GM10847 (cell line): ENCODE data around the gene SERGEF.

ENCODE experiments used
- POLR2A ChIP-seq: IDR thresholded peaks from 2 replicates; pipeline ENCODE4 v1.6.1; 2011; ENCODE audit not compliant: insufficient read length; ENCODE audit errors: extremely low read depth

Gene SERGEF

DNA sequence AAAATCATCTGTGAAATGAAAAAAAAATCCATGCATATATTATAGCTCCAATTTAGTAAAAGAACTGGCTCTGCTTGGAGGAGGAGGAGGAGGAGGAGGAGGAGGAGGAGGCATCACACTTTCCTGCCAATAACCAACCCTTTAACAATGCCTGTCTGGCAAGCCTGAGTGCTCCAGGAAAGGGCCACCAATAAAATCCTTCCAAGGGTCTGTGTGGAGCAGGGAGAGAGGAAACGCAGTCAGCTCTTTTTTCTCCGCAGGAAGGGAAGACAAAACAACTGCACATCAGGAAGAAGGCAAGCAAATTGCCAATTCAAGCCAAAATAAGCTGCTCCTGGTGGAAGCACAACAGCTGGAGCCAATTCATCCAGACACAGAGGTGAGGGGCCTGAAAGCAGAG is 139.3 kb downstream of the SERGEF start:
- no peak for TF ChIP-seq POLR2A

DNA sequence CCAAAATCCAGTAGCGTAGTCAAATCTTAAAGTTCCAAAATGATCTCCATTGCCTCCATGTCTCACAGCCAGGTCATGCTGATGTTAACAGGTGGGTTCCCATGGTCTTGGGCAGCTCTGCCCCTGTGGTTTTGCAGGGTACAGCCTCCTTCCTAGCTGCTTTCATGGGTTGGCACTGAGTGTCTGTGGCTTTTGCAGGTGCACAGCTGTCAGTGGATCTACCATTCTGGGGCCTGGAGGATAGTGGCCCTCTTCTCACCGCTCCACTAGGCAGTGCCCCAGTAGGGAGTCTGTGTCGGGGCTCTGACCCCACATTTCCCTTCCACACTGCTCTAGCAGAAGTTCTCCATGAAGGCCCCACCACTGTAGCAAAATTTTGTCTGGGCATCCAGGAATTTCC is 145.5 kb downstream of the SERGEF start:
- no peak for TF ChIP-seq POLR2A

DNA sequence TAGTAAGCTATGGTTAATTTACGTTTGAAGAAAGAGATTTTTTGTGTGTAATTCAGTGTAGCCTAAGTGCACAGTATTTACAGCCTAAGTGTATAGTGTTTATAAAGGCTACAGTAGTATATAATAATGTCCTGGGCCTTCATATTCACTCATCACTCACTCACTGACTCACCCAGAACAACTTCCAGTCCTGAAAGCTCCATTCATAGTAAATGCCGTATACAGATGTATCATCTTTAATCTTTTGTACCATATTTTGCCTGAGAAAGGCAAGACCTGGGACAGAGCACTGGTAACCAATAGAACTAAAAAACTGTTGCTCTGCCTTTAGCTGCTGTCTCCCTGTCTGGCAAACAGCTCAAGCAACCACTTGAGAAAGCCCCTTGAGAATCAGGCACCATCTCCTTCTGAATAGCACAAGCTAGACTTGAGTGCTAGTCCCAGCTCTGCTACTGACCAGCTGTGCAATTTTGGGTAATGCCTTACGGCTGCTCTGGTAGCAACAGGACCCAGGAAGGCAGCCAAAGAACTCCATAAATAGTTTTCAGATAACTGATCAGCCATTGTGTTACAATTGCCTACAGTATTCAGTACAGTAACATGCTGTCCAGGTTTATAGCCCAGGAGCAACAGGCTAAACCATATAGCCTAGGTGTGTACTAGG is 146.9 kb downstream of the SERGEF start:
- TF ChIP-seq POLR2A: no peak

DNA sequence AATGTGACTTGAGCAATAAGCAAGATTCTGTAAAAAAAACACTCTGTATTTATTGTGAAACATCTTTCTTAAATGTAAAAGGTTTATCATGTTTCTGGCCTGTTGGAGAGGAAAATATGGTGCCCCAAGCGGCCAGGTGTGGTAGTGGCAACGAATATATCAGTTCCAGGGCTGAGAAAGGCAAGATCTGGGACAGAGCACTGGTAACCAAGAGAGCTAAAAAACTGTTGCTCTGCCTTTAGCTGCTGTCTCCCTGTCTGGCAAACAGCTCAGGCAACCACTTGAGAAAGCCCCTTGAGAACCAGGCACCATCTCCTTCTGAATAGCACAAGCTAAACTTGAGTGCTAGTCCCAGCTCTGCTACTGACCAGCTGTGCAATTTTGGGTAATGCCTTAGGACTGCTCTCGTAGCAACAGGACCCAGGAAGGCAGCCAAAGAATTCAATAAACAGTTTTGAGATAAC is 148.3 kb downstream of the SERGEF start:
- TF ChIP-seq POLR2A: no peak

DNA sequence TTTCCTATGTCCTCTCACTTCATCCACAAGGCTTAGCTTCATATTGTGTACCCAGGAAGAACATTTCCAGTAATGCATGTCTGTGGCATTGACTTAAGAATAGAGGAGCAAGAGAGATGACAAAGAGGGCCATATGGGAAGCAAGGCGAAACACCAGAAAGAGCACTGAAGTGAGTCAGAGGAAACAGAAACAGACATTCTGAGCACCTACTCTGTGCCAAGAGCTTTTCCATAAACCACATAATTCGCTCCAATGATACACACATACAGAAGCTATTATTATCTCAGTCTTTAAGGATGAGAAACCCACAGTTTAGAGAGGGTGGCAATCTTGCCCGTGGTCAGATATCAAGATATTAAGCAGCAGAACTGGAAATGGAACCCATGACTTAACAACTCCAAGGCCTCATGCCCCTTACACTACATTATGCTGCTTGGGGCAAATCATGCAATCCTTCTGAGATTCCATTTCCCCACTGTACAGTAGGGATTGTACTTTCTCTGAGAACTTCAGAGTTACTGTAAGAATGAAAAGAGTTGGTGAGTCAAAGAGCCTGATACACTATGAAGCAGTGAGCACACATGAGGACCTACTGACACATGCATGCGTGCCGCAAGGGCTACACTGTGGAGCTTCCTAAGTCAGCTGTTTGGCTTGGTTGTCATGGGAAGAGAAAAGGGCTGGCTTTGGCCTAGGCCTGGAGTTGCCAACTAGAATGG is 151.7 kb downstream of the SERGEF start:
- TF ChIP-seq POLR2A: no peak

DNA sequence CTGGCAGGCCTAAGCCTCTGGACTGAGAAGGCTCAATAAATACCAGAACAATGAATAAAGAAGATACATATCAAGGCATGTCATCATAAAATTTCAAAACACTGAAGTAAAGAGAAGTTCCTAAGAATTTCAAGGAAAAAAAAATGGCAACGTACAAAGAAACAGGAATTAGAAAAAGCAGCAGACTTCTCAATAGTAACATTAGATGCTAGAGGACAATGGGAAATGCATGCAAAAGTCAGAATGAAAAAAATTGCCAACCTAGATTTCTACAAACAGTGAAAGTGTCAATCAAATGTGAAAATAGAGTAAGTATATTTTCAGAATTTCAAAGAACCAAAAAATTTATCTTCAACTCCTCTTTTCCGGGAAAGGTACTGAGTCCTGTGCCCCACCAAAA is 153.3 kb downstream of the SERGEF start:
- TF ChIP-seq POLR2A: no peak

DNA sequence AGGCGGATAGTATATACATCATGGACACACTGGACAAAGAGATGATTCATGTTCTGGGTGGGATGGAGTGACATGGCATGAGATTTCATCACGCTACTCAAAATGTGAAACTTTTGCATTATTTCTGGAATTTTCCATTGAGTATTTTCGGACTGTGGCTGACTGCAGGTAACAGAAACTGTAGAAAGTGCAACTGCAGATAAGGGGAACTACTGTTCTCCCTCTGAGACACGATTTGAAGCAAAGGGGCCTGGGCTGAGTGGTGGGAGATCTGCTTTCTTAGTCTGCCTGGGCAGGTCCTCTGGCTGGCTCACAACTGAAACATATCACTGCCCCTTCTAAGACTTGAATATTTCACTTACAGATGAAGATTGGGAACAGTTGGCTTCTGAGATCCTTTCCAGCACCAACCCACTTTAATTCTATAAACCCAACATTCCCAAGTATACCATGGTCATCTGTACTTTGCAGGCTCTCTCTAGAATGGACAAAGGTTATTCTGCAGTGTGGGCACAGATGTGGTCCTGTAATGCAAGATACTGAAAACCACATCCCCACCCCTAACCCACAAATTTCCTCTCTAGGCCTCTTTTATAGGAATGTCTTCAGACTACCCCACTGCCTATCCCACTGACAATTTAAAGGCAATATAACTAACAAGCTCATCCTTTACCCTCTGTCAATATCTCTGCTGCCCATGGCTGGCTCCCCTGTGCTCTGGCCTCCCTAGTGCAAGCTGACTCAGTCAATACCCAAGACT is 157.1 kb downstream of the SERGEF start:
- TF ChIP-seq POLR2A: no peak

DNA sequence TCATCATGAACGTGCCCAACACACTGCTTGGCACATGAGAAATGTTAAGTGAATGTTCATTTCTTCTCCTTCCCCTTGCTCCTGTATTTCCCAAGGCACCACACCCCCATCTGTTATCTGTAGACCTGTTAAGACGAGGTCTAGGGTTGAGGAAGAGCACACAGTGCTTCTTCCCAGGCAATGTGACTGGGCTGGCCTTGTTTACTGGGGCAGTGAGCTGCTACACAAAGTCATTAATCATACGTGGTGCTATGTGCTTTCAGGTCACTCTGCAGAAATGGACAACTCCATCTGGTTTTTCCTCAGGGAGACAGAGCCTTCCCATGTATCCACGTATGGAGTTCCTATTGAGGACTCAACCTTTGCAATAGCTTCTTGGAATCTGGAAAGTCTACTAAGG is 159.6 kb downstream of the SERGEF start:
- no peak for TF ChIP-seq POLR2A

DNA sequence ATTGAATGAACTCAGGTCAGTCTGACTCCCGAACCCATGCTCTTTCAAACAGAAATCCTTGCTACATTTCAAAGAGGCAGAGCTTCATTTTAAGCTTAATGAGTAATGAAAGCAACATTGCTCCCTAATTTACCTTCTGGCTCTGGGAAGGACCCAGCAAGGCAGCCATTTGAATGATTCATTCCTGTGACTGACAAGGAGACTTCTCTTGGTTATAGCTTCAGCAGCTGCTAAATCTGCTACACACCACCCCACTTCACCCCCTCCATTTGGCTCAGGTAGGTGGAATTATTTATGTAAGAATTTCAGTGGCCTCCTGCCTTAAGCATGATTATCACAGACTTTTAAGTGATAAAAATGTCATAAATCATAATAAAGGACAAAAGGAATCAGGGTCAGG is 160.6 kb downstream of the SERGEF start:
- no peak for TF ChIP-seq POLR2A

DNA sequence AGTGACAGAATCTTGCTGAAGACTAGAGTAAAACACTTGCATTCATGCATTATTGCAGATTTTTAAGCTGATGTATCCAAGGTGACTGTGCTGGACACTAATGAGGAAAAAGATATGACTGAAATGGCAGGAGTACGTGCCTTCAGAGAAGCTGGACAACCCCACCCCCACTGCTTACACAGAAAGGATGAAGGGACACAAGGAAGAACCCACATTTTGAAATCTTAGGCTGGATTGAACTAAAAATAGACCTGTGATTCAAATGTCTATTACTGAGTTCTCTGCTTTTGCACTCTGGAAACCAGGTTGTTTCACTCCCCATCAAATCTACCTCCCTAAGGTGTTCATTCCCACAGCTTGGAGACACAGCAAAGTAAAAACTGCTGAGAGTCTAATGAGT is 161.2 kb downstream of the SERGEF start:
- no peak for TF ChIP-seq POLR2A

DNA sequence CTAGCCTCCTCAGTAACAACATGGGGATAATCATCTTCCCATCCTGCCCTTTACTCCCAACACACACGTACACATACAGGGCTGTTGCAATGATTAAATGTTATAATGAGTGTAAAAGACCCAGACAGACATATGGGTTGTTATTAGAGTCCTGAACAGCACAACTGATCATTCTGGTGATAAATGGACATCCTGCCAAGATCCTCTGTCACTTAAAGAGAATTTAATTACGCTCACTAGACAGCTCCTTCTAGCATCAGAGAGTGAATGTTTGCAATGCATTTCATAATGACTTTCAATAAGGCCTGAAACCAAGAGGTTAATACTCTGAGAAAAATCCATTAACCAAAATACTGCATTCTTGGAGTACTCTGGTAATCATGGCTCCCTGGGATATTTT is 162.5 kb downstream of the SERGEF start:
- TF ChIP-seq POLR2A: no peak

DNA sequence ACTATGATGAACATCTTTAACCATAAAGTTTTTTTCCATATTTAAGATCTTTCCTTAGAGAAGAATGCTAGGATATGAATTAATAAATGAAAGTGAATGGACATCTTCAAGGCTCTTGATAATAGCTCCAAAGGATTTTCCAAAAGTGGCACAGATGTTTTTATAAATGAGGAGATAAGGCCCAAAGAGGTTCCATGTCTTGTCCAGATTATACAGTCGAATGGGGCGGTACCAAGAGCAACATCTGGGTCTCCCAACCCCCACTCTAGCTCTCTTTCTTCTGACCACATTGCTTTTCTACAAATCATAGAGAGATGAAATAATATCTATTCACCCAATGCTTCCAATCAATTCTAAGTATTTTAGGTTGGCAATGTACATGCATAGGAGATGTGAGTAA is 164.1 kb downstream of the SERGEF start:
- TF ChIP-seq POLR2A: no peak

DNA sequence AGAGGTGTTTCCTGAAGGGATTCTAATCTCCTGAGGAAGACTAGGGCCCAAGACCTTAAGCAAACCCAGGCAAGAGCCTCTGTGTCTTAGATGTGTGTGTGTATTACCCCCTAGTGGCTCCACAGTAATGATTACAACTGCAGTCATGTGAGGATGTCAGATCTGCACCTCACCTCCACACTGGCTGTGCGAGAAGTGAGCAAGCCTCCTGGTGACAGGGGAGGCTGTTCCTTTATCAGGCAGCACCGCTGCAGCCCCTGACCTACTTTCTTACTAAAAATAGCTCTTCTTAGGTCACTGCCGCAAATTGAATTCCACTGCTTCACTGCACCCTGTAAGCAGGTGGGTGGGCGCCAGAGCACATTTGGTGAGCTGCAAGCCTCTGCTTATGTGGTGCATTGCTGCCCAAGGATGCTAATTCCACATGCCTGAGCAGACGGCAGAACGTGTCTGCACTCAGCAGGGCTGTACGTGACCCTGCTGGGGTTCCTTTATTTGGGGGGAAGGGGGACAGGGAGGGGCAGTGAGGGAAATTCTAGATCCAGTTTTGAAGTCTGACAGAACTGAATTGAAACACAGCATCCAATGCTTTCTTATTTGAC is 165.9 kb downstream of the SERGEF start:
- no peak for TF ChIP-seq POLR2A

DNA sequence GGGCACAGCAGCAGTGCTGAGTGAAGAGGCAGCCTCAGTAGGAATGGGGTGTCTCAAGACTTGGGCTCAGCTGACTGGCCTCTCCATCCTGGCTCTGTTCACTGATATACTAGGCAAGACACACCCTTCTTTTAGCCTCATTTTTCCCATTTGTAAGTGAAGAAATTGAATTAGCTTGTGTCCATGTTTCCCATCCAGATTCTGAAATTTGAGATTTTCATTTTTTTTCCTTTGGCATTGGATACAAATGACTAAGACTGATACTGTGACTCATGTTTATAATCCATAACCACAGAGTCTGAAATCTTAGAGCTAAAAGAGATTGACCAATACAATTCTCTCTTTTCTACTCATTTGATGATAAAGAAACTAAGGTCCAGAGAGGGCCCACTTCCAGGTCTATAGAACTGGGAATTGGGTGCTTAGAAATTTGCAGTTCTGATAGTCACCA is 167.4 kb downstream of the SERGEF start:
- TF ChIP-seq POLR2A: no peak

DNA sequence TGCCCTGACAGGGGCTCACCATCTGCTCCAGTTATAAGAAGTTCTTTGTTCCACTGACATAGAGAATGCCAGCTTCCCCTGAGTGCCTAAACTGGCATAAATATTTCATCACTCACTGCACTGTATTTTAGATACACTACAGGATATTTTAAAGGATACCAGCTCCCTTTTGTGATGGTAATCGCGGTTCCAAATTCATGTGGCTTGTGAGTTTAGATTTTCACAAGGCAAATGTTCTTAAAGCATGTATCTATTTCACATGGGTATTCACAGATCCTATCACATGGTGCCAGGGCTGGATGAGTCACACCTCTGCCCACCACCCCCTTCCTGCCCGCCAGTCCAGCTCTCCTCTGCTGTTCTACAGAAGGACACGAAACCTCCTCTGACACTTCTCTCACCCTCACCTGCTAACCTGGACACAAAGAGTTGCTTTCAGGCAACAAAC is 172.7 kb downstream of the SERGEF start:
- no peak for TF ChIP-seq POLR2A

DNA sequence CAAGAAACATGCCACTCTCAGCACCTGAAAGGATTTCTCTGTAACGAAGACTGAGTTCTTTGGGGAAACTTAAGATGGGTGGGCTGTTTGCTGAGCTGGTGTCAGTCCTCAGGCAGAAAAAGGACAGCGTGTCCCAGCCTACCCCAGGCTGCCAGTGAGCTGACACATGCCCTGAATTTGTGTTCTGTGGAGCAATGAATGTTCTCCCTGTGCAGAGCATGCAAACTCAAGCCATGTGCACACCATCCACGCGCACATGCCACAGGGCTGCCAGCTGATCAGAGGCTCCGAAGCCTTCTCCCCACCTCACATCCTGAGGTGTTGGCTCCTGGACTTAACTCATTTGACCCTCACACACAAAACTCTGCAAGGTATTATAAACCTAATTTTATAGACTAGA is 173.4 kb downstream of the SERGEF start:
- TF ChIP-seq POLR2A: no peak

DNA sequence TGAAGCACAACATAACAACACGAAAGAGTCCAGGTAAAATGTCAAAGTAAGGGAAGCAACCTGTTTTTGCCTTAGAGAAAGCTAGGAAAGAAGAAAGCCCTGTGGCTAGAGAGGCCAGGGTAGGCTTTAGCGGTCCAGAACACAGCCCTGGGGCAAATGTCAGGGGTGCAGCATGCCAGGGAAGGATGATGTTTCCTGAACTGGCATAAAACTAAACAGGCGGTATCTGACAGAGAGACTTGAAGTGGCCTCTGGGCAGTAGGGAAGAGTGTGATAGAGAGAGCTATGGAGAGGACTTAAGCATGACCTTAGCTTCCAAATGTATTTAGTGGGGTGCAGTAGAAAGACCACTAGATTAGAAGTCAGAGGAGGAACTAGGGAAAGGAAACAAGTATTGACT is 174.7 kb downstream of the SERGEF start:
- no peak for TF ChIP-seq POLR2A
